Body of pancreas (tissue), 4 donors: Measurements from ENCODE around the gene PEX1.

Experiments
- POLR2A ChIP-seq, 3 donors: fragments of 450-650 bp; IDR thresholded peaks; one replicate each; pipeline ENCODE4 v1.6.1; 2016; ENCODE audit warnings: antibody characterized with exemption in 3 of 3, mild to moderate bottlenecking in 2 of 3
- TF ChIP-seq, protein P1 (sequence below), 7 experiments: fragments of 450-650 bp in 4 of 7; fragments of 200-600 bp in 3 of 7; sonication (generic) in 3 of 7; IDR thresholded peaks; one replicate each; pipeline ENCODE4 v1.5.1; 2016 to 2019; ENCODE audit warnings: antibody characterized with exemption in 7 of 7

DNA sequence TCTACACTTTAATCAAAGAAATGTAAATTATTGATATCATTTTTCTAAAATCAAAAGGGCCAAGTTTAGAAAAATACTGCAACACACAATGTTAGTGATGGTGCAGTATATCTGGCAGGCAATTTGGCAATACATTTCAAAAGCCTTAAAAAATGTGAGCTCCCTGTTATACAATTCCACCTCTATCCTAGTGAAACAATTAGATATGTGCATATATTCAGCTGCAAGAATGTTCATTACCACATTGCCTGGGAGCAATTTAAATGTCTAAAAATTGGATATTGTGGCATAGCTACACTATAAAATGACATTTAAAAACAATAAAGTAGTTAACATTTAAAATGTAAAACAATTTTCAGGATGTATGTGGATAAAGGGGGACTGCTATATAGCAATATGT, 40.5 kb downstream of the PEX1 start:
- TF ChIP-seq, protein P1, sequence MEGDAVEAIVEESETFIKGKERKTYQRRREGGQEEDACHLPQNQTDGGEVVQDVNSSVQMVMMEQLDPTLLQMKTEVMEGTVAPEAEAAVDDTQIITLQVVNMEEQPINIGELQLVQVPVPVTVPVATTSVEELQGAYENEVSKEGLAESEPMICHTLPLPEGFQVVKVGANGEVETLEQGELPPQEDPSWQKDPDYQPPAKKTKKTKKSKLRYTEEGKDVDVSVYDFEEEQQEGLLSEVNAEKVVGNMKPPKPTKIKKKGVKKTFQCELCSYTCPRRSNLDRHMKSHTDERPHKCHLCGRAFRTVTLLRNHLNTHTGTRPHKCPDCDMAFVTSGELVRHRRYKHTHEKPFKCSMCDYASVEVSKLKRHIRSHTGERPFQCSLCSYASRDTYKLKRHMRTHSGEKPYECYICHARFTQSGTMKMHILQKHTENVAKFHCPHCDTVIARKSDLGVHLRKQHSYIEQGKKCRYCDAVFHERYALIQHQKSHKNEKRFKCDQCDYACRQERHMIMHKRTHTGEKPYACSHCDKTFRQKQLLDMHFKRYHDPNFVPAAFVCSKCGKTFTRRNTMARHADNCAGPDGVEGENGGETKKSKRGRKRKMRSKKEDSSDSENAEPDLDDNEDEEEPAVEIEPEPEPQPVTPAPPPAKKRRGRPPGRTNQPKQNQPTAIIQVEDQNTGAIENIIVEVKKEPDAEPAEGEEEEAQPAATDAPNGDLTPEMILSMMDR (IDR thresholded peaks at IDR 0.05): no peak
- no peak for TF ChIP-seq POLR2A (IDR thresholded peaks at IDR 0.05)
